ENCODE measurements around the gene PCED1A. TPM values are rescaled to one million over a fixed set of nuclear protein-coding genes. Genes with fewer than 3 reads are reported as not detected.

The PCED1A gene
- polyA plus RNA-seq, 1 experiment, result 23.5 TPM

- H3K4me3 ChIP-seq (ENCODE audit: low read depth, low read length), result no peak overlapping the region
- DNase-seq (ENCODE audit: low read depth), result no peak
- no peak for TF ChIP-seq CTCF (IDR thresholded peaks at IDR 0.05; ENCODE audit: insufficient read depth, low read depth, low read length)
- ChIA-PET CTCF (interaction anchor here (1.2 kb wide), 1 partner anchor 13 kb away, joined by 3 read pairs; no protein-coding TSS in a partner anchor), POLR2A (no interaction called here)
- no peaks in the 10 kb centered on the region for H3K36me3 ChIP-seq (ENCODE audit: control insufficient read depth, insufficient read depth, low read length)
- peaks cover 35% of the 10 kb centered on the region for H3K27me3 ChIP-seq (ENCODE audit: control insufficient read depth, insufficient read depth, low read length)
Observed at GRCh38 chr20:2804852-2805688, 35.4 kb downstream of the PCED1A start.

DNA sequence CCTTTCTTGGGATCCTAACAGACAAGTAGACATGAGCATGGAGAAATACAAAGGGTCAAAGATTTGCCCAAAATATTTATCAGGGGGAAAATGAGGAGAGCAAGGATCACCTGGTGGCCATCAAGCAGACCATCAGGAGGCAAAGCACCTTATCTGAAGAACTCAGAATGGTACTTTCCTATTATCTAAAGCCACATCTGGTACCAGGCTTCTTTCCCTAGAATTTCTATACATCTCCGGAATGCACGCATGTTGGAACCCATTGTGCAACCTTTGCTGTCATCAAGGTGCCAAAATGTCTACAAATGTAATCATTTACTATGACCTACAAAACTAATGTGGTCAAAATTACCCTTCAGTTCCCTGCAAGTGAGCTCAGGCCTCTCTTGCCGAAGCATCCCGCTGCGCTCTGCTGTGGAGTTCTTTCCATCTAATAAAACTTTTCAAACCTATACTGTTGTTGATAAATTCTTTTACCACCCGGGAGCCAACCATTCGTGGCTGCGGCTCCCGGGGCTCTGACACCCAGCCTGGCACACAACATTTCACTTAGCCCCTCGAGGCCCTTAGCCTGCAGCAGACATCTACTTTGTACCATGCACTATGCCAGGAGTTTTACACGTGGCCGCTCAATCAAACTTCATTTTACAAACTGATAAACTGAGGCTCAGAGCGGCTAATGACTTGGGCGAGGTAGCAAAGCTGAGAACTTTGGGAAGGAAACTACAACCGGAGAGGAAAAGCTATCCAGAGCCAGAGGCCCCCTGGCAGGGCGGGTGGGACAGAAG, 36.2 kb downstream of the PCED1A start:
- DNase-seq (ENCODE audit: low read depth), result no peak
- ChIA-PET CTCF (interaction anchor here (1.2 kb wide), 1 partner anchor 14 kb away, joined by 3 read pairs; no protein-coding TSS in a partner anchor), POLR2A (no interaction called here)
- no peaks in the 10 kb centered on the region for H3K36me3 ChIP-seq (ENCODE audit: control insufficient read depth, insufficient read depth, low read length)
- H3K4me3 ChIP-seq (ENCODE audit: low read depth, low read length), result no peak overlapping the region
- TF ChIP-seq CTCF (IDR thresholded peaks at IDR 0.05; ENCODE audit: insufficient read depth, low read depth, low read length), result no peak
- H3K27me3 ChIP-seq (ENCODE audit: control insufficient read depth, insufficient read depth, low read length), result peaks cover 43% of the 10 kb centered on the region

GRCh38 chr20:2801286-2801728, 39.1 kb downstream of the PCED1A start:
- no peak for DNase-seq (ENCODE audit: low read depth)
- no peaks in the 10 kb centered on the region for H3K36me3 ChIP-seq (ENCODE audit: control insufficient read depth, insufficient read depth, low read length)
- POLR2A ChIA-PET, result no interaction called here
- no peak for TF ChIP-seq CTCF (IDR thresholded peaks at IDR 0.05; ENCODE audit: insufficient read depth, low read depth, low read length)
- no peak overlapping the region for H3K4me3 ChIP-seq (ENCODE audit: low read depth, low read length)
- CTCF ChIA-PET, result no interaction called here
- H3K27me3 ChIP-seq (ENCODE audit: control insufficient read depth, insufficient read depth, low read length), result peaks cover 39% of the 10 kb centered on the region

GRCh38 chr20:2800521-2801285, 39.8 kb downstream of the PCED1A start, which contains the start of gene CPXM1:
CPXM1 (minus strand) TSS chr20:2800627; CDS start chr20:2800572, 55 bp downstream.
- POLR2A ChIA-PET, result no interaction called here
- TF ChIP-seq CTCF (IDR thresholded peaks at IDR 0.05; ENCODE audit: insufficient read depth, low read depth, low read length), result no peak
- Histone ChIP-seq H3K36me3 (ENCODE audit: control insufficient read depth, insufficient read depth, low read length) (no peaks in the 10 kb centered on the region), H3K4me3 (ENCODE audit: low read depth, low read length) (peak within 1 kb of the TSS; percentile 39), H3K27me3 (ENCODE audit: control insufficient read depth, insufficient read depth, low read length) (peaks cover 36% of the 10 kb centered on the region)
- DNase-seq (ENCODE audit: low read depth), result no peak
- CTCF ChIA-PET, result no interaction called here

All from BJ (cell line).